IgD-negative memory B cell (primary cell): ENCODE measurements around the gene VAT1L. TPM values are rescaled to one million over a fixed set of nuclear protein-coding genes. Genes with fewer than 3 reads are reported as not detected.
"Not testable (repeated sequence)": the region's sequence is repeated elsewhere in the genome, so short reads cannot be mapped to it uniquely, and the experiment has no call there.

Experiments used
- H3K27ac Mint-ChIP-seq, 3 donors: one replicate each; pipeline ENCODE4 v1.8.0; 2020 to 2022; ENCODE audit warnings: mild to moderate bottlenecking in 3 of 3, mixed read lengths in 3 of 3, moderate library complexity in 1 of 3
- H3K27me3 Mint-ChIP-seq: one replicate; pipeline ENCODE4 v1.8.0; 2021; ENCODE audit warnings: mixed read lengths
- H3K36me3 Mint-ChIP-seq: one replicate; pipeline ENCODE4 v1.8.0; 2020; ENCODE audit warnings: mild to moderate bottlenecking, mixed read lengths
- H3K4me1 Mint-ChIP-seq, 3 donors: one replicate each; pipeline ENCODE4 v1.8.0; 2020 to 2022; ENCODE audit warnings: mixed read lengths in 3 of 3, mild to moderate bottlenecking in 1 of 3
- H3K4me3 Mint-ChIP-seq, 4 donors: one replicate each; pipeline ENCODE4 v1.8.0; 2020 to 2022; ENCODE audit warnings: mild to moderate bottlenecking in 4 of 4, mixed read lengths in 4 of 4, moderate library complexity in 3 of 4
- H3K9me3 Mint-ChIP-seq, 3 donors: one replicate each; pipeline ENCODE4 v1.8.0; 2020 to 2021; ENCODE audit warnings: mixed read lengths in 3 of 3, mild to moderate bottlenecking in 1 of 3
- polyA plus RNA-seq: library from polyadenylated mRNA; unstranded; fragments of 300-500 nt; fragmentation: Illumina TruSeq; gene quantifications from one replicate; pipeline ENCODE4 v1.2.3, GENCODE V29; 2021

The VAT1L gene
- polyA plus RNA-seq, 1 donor from 2014 or later, result not detected

DNA sequence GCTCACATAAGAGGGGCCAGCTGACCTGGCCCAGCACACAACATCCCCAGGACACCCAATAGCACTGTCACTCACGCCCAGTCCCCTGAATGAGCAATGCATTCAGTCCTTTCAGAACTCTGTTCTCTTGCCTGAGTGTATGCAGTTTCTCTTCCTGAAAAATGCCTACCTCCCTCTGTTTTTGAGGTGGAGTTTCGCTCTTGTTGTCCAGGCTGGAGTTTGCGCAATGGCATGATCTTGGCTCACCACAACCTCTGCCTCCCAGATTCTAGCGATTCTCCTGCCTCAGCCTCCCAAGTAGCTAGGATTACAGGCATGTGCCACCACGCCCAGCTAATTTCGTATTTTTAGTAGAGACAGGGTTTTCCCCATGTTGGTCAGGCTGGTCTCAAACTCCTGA lies 159.2 kb downstream of the VAT1L start:
- H3K27ac Mint-ChIP-seq, H3K4me3 Mint-ChIP-seq, H3K9me3 Mint-ChIP-seq, H3K4me1 Mint-ChIP-seq, H3K36me3 Mint-ChIP-seq, H3K27me3 Mint-ChIP-seq: not testable (repeated sequence)

DNA sequence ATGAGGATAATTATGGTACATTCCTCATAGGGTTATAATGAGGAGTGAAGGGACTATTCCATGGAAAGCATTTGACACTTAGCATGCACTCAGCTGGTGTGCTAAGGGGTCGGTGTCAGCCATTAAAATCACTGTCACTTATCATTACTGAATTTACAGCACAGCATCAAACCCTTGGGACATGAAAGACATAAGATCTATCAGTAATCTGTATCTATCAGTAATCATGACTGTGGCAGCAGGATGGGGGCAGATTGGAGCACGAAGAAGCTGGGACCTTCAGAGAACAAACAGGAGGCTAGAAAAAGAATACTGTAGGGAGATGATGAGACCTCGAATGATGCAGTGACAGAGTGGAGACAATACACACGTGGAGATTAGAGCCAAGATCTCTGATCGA lies 160.5 kb downstream of the VAT1L start:
- no peaks in the 10 kb centered on the region for H3K36me3 Mint-ChIP-seq
- no peak overlapping the region for H3K27ac Mint-ChIP-seq
- H3K27me3 Mint-ChIP-seq, result peaks cover 7% of the 10 kb centered on the region
- no peaks in the 10 kb centered on the region for H3K4me1 Mint-ChIP-seq
- H3K4me3 Mint-ChIP-seq, result no peak overlapping the region
- no peaks in the 10 kb centered on the region for H3K9me3 Mint-ChIP-seq

DNA sequence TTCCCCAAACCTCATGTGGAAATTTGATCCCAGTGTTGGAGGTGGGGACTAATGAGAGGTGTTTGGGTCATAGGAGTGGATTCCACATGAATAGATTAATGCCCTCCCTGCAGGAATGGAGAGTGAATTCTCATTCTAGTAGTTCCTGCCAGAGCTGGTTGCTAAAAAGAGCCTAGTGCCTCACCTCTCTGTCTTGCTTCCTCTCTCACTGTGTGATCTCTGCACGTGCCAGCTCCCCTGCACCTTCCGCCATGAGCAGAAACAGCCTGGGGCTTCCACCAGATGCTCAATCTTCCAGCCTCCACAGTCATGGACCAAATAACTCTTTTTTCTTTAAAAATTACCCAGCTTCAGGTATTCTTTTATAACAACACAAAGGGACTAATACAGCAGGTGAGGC lies 161.1 kb downstream of the VAT1L start:
- no peaks in the 10 kb centered on the region for H3K4me1 Mint-ChIP-seq
- H3K27ac Mint-ChIP-seq, result no peak overlapping the region
- no peaks in the 10 kb centered on the region for H3K9me3 Mint-ChIP-seq
- H3K36me3 Mint-ChIP-seq, result no peaks in the 10 kb centered on the region
- peaks cover 7% of the 10 kb centered on the region for H3K27me3 Mint-ChIP-seq
- no peak overlapping the region for H3K4me3 Mint-ChIP-seq

DNA sequence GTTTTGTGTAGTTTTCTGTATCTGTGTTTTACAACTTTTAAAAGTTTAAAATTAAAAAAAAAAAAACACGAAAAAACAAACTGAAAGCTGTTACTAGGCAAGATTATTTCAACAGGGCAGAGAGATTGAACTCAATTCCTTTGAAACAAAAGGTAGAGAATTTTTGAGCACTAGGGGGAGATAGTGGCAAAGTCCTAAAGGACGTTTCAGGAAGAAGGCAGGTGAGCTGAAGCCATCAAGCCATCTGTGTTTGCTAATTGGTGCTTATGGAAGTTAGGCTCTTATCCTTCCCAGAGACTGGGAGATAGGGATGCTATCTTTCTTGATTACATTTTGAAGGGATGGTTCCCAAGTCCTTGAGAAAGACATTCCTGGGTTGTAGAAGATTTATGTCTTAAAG lies 163.4 kb downstream of the VAT1L start:
- Mint-ChIP-seq H3K4me3 (no peak overlapping the region), H3K36me3 (no peaks in the 10 kb centered on the region), H3K9me3 (no peaks in the 10 kb centered on the region), H3K27ac (no peak overlapping the region), H3K27me3 (peaks cover 7% of the 10 kb centered on the region), H3K4me1 (no peaks in the 10 kb centered on the region)

- Mint-ChIP-seq H3K9me3 (peaks cover 0 to 3% (median 2%) of the 10 kb centered on the region in 3 donors), H3K4me1 (no peaks in the 10 kb centered on the region), H3K4me3 (no peak overlapping the region), H3K27me3 (peaks cover 3% of the 10 kb centered on the region), H3K36me3 (no peaks in the 10 kb centered on the region), H3K27ac (no peak overlapping the region)
Measured at GRCh38 chr16:77955127-77955526, 166.8 kb downstream of the VAT1L start.

DNA sequence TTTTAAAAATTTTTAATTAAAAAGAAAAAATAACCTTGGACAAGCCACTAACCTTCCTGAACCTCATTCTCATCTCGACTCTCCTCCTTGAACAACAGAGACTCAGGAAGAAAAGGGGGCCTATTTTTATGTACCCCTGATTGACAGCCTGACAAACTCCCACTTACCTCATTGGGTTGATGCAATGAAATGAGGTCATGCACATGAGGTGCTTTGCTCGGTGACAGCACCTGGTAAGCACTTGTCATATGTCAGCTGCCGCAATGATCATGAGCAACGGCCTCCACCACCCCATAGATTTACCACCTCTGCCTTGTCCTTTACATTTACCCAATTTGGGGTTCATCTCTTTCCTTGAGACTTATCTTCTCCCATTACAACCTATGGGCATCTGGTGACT lies 167.9 kb downstream of the VAT1L start:
- no peak overlapping the region for H3K27ac Mint-ChIP-seq
- H3K36me3 Mint-ChIP-seq, result no peaks in the 10 kb centered on the region
- H3K4me1 Mint-ChIP-seq, result no peaks in the 10 kb centered on the region
- peaks cover 0 to 3% (median 2%) of the 10 kb centered on the region in 3 donors for H3K9me3 Mint-ChIP-seq
- H3K4me3 Mint-ChIP-seq, result no peak overlapping the region
- peaks cover 2% of the 10 kb centered on the region for H3K27me3 Mint-ChIP-seq

DNA sequence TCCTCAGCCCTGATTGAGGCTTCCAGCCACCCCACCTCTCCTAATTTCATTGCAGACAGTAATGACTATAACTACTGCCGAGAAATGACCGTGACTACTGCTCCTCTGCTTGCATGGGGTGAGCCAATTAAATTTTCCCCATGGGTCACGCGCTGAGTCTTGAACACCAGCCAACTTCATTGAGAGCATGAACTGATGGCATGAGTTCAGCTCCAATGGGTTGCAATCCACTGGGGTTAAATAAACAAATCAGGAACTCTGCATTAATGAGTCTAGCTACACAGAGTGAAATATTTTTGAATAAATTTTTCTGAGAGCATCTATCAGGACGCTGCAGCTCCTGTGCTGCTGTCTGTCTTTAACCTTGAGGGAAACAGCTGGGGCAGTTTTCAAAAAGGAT lies 172.4 kb downstream of the VAT1L start:
- no peaks in the 10 kb centered on the region for H3K36me3 Mint-ChIP-seq
- no peak overlapping the region for H3K4me3 Mint-ChIP-seq
- H3K9me3 Mint-ChIP-seq, result peaks cover 0 to 3% (median 2%) of the 10 kb centered on the region in 3 donors
- H3K27me3 Mint-ChIP-seq, result peaks cover 18% of the 10 kb centered on the region
- H3K4me1 Mint-ChIP-seq, result peaks cover 0 to 3% (median 0%) of the 10 kb centered on the region in 3 donors
- peak overlapping the region in 1 of 3 donors; percentile 36 for H3K27ac Mint-ChIP-seq

DNA sequence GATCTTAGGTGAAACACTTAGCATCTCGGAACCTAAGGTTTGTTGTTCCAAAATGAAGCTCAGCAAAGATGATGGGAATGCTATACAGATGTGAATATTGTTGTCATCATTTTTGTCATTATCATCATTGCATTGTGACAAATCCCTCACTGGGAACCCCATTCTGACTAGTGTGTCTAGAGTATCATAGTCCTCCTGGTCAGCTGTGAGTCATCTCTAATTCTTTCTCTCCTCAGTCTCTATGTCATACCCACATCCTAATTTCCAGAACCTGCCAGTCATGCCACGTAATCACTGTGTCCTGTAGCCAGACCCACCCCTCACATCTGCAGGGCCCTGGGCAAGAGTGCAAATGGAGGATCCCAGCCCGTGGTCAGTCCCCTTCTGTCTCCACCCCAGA lies 173.4 kb downstream of the VAT1L start:
- peaks cover 0 to 3% (median 0%) of the 10 kb centered on the region in 3 donors for H3K4me1 Mint-ChIP-seq
- no peak overlapping the region for H3K4me3 Mint-ChIP-seq
- H3K27ac Mint-ChIP-seq, result no peak overlapping the region
- no peaks in the 10 kb centered on the region for H3K36me3 Mint-ChIP-seq
- peaks cover 0 to 3% (median 2%) of the 10 kb centered on the region in 3 donors for H3K9me3 Mint-ChIP-seq
- H3K27me3 Mint-ChIP-seq, result peaks cover 21% of the 10 kb centered on the region

DNA sequence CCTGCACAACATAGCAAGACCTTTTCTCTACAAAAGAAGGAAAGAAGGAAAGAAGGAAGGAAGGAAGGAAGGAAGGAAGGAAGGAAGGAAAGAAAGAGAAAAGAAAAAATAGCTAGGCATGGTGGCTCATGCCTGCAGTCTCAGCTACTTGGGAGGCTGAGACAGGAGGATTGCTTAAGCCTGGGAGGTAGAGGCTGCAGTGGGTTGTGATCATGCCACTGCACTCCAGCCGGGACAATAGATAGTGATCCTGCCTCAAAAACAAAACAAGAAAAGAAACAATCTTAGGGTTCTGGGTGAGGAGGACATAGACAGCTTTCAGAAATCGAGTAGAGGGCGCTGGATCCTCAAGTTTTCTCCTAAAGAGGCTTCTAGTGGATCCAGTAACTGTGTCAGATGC lies 174.3 kb downstream of the VAT1L start:
- H3K4me1 Mint-ChIP-seq, result peaks cover 0 to 3% (median 0%) of the 10 kb centered on the region in 3 donors
- H3K4me3 Mint-ChIP-seq, result no peak overlapping the region
- no peaks in the 10 kb centered on the region for H3K36me3 Mint-ChIP-seq
- no peak overlapping the region for H3K27ac Mint-ChIP-seq
- H3K27me3 Mint-ChIP-seq, result peaks cover 25% of the 10 kb centered on the region
- peaks cover 0 to 3% (median 2%) of the 10 kb centered on the region in 3 donors for H3K9me3 Mint-ChIP-seq

GRCh38 chr16:77963185-77964044 lies 175.1 kb downstream of the VAT1L start:
- peaks cover 0 to 3% (median 0%) of the 10 kb centered on the region in 3 donors for H3K4me1 Mint-ChIP-seq
- peaks cover 0 to 3% (median 0%) of the 10 kb centered on the region in 3 donors for H3K9me3 Mint-ChIP-seq
- peak overlapping the region in 2 of 4 donors; percentile 44 to 51 for H3K4me3 Mint-ChIP-seq
- H3K36me3 Mint-ChIP-seq, result no peaks in the 10 kb centered on the region
- peaks cover 25% of the 10 kb centered on the region for H3K27me3 Mint-ChIP-seq
- H3K27ac Mint-ChIP-seq, result no peak overlapping the region

GRCh38 chr16:77965346-77965745 lies 177.0 kb downstream of the VAT1L start:
- H3K4me3 Mint-ChIP-seq, result no peak overlapping the region
- H3K9me3 Mint-ChIP-seq, result no peaks in the 10 kb centered on the region
- peaks cover 0 to 3% (median 0%) of the 10 kb centered on the region in 3 donors for H3K4me1 Mint-ChIP-seq
- peaks cover 24% of the 10 kb centered on the region for H3K27me3 Mint-ChIP-seq
- H3K36me3 Mint-ChIP-seq, result no peaks in the 10 kb centered on the region
- no peak overlapping the region for H3K27ac Mint-ChIP-seq

DNA sequence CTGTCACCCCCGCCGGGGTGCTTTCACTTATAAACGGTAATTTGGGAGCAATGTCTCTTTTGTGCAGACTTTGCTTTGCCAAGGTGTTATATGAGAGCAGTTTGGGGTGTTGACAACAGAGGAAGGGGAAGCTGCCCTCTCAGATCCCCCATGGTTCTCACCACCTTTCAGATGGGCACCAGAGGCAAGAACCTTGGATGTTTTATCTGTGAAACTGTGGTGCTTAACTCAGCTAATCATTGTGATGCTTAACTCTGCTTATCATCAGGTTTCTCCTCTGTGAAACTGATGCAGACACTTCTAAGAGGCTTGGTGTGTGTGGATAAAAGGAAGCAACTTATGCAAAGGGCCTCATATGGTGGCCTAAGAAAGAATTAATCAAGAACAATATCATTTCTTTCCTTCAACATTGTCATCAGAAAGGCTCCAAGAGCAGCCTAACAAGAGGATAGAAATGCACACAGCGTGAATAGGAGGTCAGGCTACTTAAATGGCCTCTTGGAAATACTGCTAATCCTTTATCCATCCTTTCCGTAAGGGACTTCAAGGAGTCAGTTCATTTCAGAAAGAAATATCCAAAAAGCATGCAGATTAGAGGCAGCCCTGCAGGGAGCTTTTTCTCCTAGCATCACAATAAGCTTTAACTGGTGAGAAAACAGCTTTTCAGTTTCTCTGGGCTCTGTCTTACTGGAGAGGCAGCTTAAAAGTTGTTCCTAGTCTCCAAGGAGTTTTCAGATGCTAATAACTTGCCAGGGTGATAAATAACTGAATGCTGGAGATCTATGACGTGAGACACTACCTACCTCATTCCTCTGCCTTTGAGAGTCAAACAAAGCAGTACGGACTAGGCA lies 178.9 kb downstream of the VAT1L start:
- H3K27ac Mint-ChIP-seq, result no peak overlapping the region
- peaks cover 0 to 5% (median 0%) of the 10 kb centered on the region in 3 donors for H3K4me1 Mint-ChIP-seq
- peaks cover 28% of the 10 kb centered on the region for H3K27me3 Mint-ChIP-seq
- no peaks in the 10 kb centered on the region for H3K36me3 Mint-ChIP-seq
- H3K4me3 Mint-ChIP-seq, result no peak overlapping the region
- no peaks in the 10 kb centered on the region for H3K9me3 Mint-ChIP-seq

- Mint-ChIP-seq H3K36me3 (no peaks in the 10 kb centered on the region), H3K27me3 (peaks cover 13% of the 10 kb centered on the region), H3K27ac (no peak overlapping the region), H3K4me3 (no peak overlapping the region), H3K4me1 (peaks cover 0 to 2% (median 0%) of the 10 kb centered on the region in 3 donors), H3K9me3 (no peaks in the 10 kb centered on the region)
Measured at GRCh38 chr16:77969861-77970260, 181.5 kb downstream of the VAT1L start.

GRCh38 chr16:77970371-77970770 lies 182.0 kb downstream of the VAT1L start:
- Mint-ChIP-seq H3K9me3 (no peaks in the 10 kb centered on the region), H3K4me3 (no peak overlapping the region), H3K27me3 (peaks cover 11% of the 10 kb centered on the region), H3K36me3 (no peaks in the 10 kb centered on the region), H3K27ac (no peak overlapping the region), H3K4me1 (peaks cover 0 to 2% (median 0%) of the 10 kb centered on the region in 3 donors)

DNA sequence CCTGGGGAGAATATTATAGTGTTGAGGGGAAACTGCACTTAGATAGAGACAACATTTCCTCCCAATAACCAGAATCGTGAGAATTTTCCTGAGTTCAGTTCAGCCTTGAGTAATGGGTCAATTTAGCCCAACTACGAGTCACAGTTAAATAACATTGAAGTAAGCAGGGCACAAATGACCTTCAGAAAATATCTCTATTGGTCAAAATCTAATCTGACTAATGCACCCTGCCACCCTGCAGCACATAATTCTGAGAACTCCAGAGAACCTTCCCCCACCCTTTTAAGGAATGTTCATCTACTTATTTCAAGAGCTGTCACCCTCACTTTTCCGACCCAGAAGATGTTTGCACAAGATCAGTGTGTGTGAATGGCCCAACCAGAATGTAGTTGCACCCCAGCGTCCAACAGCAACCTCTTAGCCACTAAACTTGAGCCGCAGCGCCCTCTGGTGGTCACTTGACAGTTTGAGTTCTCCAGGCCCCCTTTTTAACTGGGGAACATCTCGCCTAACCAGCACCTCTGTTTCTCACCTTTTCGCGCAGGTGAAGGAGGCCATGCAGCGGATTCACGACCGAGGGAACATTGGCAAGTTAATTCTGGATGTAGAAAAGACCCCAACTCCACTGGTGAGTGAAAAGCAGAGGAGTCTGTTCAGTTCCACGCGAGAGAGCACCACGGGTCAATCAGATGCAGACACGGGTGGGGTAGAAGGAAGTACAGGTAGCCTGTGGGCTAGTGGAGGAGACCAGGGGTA lies 183.1 kb downstream of the VAT1L start:
- Mint-ChIP-seq H3K36me3 (no peaks in the 10 kb centered on the region), H3K4me1 (peaks cover 0 to 2% (median 0%) of the 10 kb centered on the region in 3 donors), H3K27ac (no peak overlapping the region), H3K27me3 (peaks cover 9% of the 10 kb centered on the region), H3K4me3 (no peak overlapping the region), H3K9me3 (no peaks in the 10 kb centered on the region)
